Fibroblast of villous mesenchyme (primary cell): Measurements from ENCODE around the gene ART1. TPM values are rescaled to one million over a fixed set of nuclear protein-coding genes. Genes with fewer than 3 reads are reported as not detected.

Experiments used
- DNase-seq: peaks from one replicate; pipeline ENCODE4 v3.0.0-alpha.2; 2010; ENCODE audit warnings: low read depth
- H3K4me3 ChIP-seq: 2 replicates; pipeline ENCODE4 v1.5.1; 2011; ENCODE audit warnings: low read depth, mild to moderate bottlenecking, low read length
- total RNA-seq: library from RNA; depleted of rRNA; stranded (reverse); fragments of >200 nt; gene quantifications from 2 replicates; pipeline ENCODE4 v1.2.3, GENCODE V29; 2012
- TF ChIP-seq, protein P1 (sequence below): IDR thresholded peaks from 2 replicates; pipeline ENCODE4 v1.5.1; 2012; ENCODE audit warnings: low read depth, mild to moderate bottlenecking, low read length; ENCODE audit not compliant: insufficient read depth

ART1 gene
- total RNA-seq, 1 donor: not detected

- no peak overlapping the region for H3K4me3 ChIP-seq
- DNase-seq: no peak
- TF ChIP-seq, protein P1, sequence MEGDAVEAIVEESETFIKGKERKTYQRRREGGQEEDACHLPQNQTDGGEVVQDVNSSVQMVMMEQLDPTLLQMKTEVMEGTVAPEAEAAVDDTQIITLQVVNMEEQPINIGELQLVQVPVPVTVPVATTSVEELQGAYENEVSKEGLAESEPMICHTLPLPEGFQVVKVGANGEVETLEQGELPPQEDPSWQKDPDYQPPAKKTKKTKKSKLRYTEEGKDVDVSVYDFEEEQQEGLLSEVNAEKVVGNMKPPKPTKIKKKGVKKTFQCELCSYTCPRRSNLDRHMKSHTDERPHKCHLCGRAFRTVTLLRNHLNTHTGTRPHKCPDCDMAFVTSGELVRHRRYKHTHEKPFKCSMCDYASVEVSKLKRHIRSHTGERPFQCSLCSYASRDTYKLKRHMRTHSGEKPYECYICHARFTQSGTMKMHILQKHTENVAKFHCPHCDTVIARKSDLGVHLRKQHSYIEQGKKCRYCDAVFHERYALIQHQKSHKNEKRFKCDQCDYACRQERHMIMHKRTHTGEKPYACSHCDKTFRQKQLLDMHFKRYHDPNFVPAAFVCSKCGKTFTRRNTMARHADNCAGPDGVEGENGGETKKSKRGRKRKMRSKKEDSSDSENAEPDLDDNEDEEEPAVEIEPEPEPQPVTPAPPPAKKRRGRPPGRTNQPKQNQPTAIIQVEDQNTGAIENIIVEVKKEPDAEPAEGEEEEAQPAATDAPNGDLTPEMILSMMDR: no peak
Measured at GRCh38 chr11:3658252-3658651, 13.3 kb downstream of the ART1 start.

- DNase-seq: no peak
- no peak overlapping the region for H3K4me3 ChIP-seq
- TF ChIP-seq, protein P1: no peak
Measured at GRCh38 chr11:3659595-3660515, 14.9 kb downstream of the ART1 start.

- H3K4me3 ChIP-seq: no peak overlapping the region
- TF ChIP-seq, protein P1: no peak
- DNase-seq: no peak
Measured at GRCh38 chr11:3660960-3661359, 16.0 kb downstream of the ART1 start.

DNA sequence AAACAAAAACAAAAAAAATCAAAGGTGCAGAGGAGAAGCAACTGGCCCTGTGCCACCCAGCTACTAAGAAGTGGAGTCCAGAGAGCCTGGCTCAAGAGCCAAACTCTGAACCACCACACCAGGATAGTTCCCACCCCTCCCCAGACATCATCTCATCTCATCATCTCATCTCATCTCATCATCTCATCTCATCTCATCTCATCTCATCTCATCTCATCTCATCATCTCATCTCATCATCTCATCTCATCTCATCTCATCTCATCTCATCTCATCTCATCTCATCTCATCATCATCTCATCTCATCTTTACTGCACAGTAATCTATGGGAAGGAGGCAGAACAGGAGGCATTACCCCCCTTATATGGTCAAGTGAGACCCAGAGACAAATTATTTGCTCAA is 17.9 kb downstream of the ART1 start:
- TF ChIP-seq, protein P1: no peak
- no peak overlapping the region for H3K4me3 ChIP-seq

DNA sequence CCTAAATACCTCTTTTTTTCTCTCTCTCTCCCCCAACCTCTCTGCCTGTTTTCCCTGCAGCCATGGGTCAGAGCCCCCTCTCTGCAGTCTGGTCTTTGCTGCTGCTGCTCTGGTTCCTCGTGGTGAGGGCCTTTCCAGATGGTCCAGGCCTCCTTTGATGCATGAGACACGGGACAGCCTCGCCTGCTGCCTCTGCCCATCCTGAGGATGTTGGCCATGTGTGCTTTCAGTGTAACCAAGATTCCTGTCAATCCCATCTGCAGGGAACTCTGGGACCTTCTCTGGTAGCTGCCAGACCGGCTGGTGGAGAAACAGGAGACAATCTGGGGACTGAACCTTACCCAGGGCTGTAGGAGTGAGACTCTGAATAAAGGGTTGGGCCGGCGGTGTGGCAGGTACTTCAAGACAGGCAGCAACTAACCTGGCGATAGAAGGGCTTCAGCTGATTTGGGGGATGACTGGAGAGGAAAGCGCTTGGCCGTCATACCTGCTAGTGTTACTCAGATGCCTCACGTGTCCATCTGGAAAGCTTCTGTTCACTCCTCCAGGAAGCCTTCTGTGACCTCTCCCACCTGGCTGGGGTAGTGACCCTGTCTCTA is 19.2 kb downstream of the ART1 start:
- H3K4me3 ChIP-seq: no peak overlapping the region
- no peak for DNase-seq
- TF ChIP-seq, protein P1: no peak

More for the DNA sequence above, 17.9 kb downstream of the ART1 start:
- no peak for DNase-seq

GRCh38 chr11:3665336-3666022 is 20.6 kb downstream of the ART1 start:
- DNase-seq: no peak
- no peak overlapping the region for H3K4me3 ChIP-seq
- TF ChIP-seq, protein P1: no peak
